A549 (cell line): ENCODE data around the gene EPYC. TPM values are rescaled to one million over a fixed set of nuclear protein-coding genes. Genes with fewer than 3 reads are reported as not detected.

Source experiments
- ATAC-seq, 2 experiments: fragments of 200-7000 bp in 1 of 2; fragments of >200 bp in 1 of 2; cut with Nextera tagmentation in 1 of 2; cut with Tn5 transposase in 1 of 2; 3 replicates each; pipeline versions ENCODE4 v1.8.0 to v1.9.1; 2018 to 2020; ENCODE audit warnings: mild to moderate bottlenecking in 1 of 2, moderate library complexity in 1 of 2
- CTCF ChIA-PET: fragments of 300-600 bp; sonication (Branson Sonifier 250); formaldehyde crosslinking; extraction: SDS; loops from one replicate; lab custom pipeline; 2021; ENCODE audit warnings: antibody characterized with exemption, inconsistent platforms; lab: Yijun Ruan, JAX
- POLR2A ChIA-PET: fragments of 350-600 bp; formaldehyde crosslinking; extraction: SDS; loops from one replicate; lab custom pipeline; 2021; ENCODE audit warnings: antibody characterized with exemption, inconsistent platforms; lab: Yijun Ruan, JAX
- DNase-seq, 2 experiments: peaks; one replicate each; pipeline versions ENCODE4 v3.0.0 to v3.0.0-alpha.2; 2011 to 2016; ENCODE audit warnings: low read depth in 1 of 2, low spot score in 1 of 2
- FAIRE-seq: peaks from 2 replicates; lab custom pipeline; 2011; peaks lifted over from hg19 to GRCh38; lab: Jason Lieb, UNC
- H3K27ac ChIP-seq, 2 experiments: fragments of >200 bp; sonication (Bioruptor Twin); formaldehyde crosslinking; 3 replicates each; pipeline ENCODE4 v1.5.1; 2016 to 2017
- H3K4me1 ChIP-seq: fragments of >200 bp; sonication (Bioruptor Twin); formaldehyde crosslinking; 3 replicates; pipeline ENCODE4 v1.6.1; 2016
- H3K4me2 ChIP-seq: fragments of >200 bp; sonication (Bioruptor Twin); formaldehyde crosslinking; 3 replicates; pipeline ENCODE4 v1.6.1; 2016
- H3K4me3 ChIP-seq: fragments of >200 bp; sonication (Bioruptor Twin); formaldehyde crosslinking; 3 replicates; pipeline ENCODE4 v1.5.1; 2016
- H3K9me3 ChIP-seq: fragments of >200 bp; sonication (Bioruptor Twin); formaldehyde crosslinking; 3 replicates; pipeline ENCODE4 v1.6.1; 2016
- BCL3 ChIP-seq: fragments of >200 bp; sonication (Bioruptor Twin); formaldehyde crosslinking; IDR thresholded peaks from 3 replicates; pipeline ENCODE4 v1.6.1; 2016
- BHLHE40 ChIP-seq: IDR thresholded peaks from 2 replicates; pipeline ENCODE4 v1.6.1; 2012; ENCODE audit warnings: low read depth, low read length, inconsistent platforms
- CHD2 ChIP-seq: fragments of 150-350 bp; IDR thresholded peaks from 2 replicates; pipeline ENCODE4 v1.6.1; 2014; ENCODE audit warnings: low read length; ENCODE audit not compliant: partially characterized antibody
- CTCF ChIP-seq: fragments of >200 bp; sonication (Bioruptor Twin); formaldehyde crosslinking; IDR thresholded peaks from 3 replicates; pipeline ENCODE4 v1.5.1; 2016
- E2F6 ChIP-seq: IDR thresholded peaks from 2 replicates; pipeline ENCODE4 v1.6.1; 2012; ENCODE audit warnings: low read depth, borderline replicate concordance
- ELK1 ChIP-seq: fragments of 150-350 bp; IDR thresholded peaks from 2 replicates; pipeline ENCODE4 v1.6.1; 2014; ENCODE audit warnings: low read depth, mild to moderate bottlenecking, low read length
- FOSB ChIP-seq: fragments of 250-450 bp; sonication (Bioruptor Pico); IDR thresholded peaks from 2 replicates; pipeline ENCODE4 v1.5.0; 2020; ENCODE audit warnings: mild to moderate bottlenecking, moderate library complexity
- FOXS1 ChIP-seq: fragments of 250-450 bp; sonication (Bioruptor Pico); IDR thresholded peaks from 2 replicates; pipeline ENCODE4 v1.5.0; 2020; ENCODE audit warnings: mild to moderate bottlenecking, moderate library complexity
- HDAC2 ChIP-seq: fragments of 200-600 bp; sonication (generic); IDR thresholded peaks from 2 replicates; pipeline ENCODE4 v1.6.1; 2016
- JUNB ChIP-seq: fragments of >200 bp; sonication (Bioruptor Twin); formaldehyde crosslinking; IDR thresholded peaks from 2 replicates; pipeline ENCODE4 v1.6.1; 2016
- KDM1A ChIP-seq: fragments of 200-600 bp; sonication (generic); IDR thresholded peaks from 2 replicates; pipeline ENCODE4 v1.6.1; 2016; ENCODE audit warnings: low read depth, mild to moderate bottlenecking
- MAX ChIP-seq: IDR thresholded peaks from 2 replicates; pipeline ENCODE4 v1.6.1; 2012
- NR3C1 ChIP-seq: fragments of >200 bp; sonication (Bioruptor Twin); formaldehyde crosslinking; IDR thresholded peaks from 3 replicates; pipeline ENCODE4 v1.6.1; 2017
- RAD21 ChIP-seq, 2 experiments: fragments of >200 bp in 1 of 2; sonication (Bioruptor Twin) in 1 of 2; formaldehyde crosslinking in 1 of 2; IDR thresholded peaks in 1 of 2; conservative IDR thresholded peaks in 1 of 2; 2 replicates in 1 of 2; 3 replicates in 1 of 2; pipeline ENCODE4 v1.6.1; 2012 to 2018; ENCODE audit warnings: inconsistent platforms in 1 of 2
- RCOR1 ChIP-seq: fragments of 150-350 bp; IDR thresholded peaks from 2 replicates; pipeline ENCODE4 v1.6.1; 2014; ENCODE audit warnings: antibody characterized with exemption, low read length, low read depth
- RFX5 ChIP-seq: fragments of 450-650 bp; IDR thresholded peaks from 2 replicates; pipeline ENCODE4 v1.7.1; 2014; ENCODE audit warnings: antibody characterized with exemption, mild to moderate bottlenecking, moderate library complexity
- RNF2 ChIP-seq: fragments of 200-600 bp; sonication (generic); IDR thresholded peaks from 2 replicates; pipeline ENCODE4 v1.6.1; 2016; ENCODE audit warnings: low read depth, mild to moderate bottlenecking, antibody characterized with exemption, moderate library complexity, borderline replicate concordance
- USF2 ChIP-seq: fragments of 450-650 bp; IDR thresholded peaks from 2 replicates; pipeline ENCODE4 v1.6.1; 2014; ENCODE audit warnings: antibody characterized with exemption
- WGBS: methylation state at CpG from one replicate; pipeline ENCODE4 v1.1.6; 2017; ENCODE audit errors: missing lambda C conversion rate; 5-methylcytosine and 5-hydroxymethylcytosine counted together
- polyA plus RNA-seq, 4 experiments: library from polyadenylated mRNA; depleted of rRNA in 3 of 4; stranded (reverse); fragments of >200 nt; fragmentation: RNase III in 1 of 4; extraction: RNeasy Plus Mini Kit Qiagen cat#74134 plus additional on column Dnase treatment in 1 of 4; gene quantifications; 2 replicates in 3 of 4; 3 replicates in 1 of 4; pipeline ENCODE4 v1.2.3, GENCODE V29; 2011 to 2017

EPYC gene
- polyA plus RNA-seq, 2 of the 4 experiments (the other 2 are of a cell fraction), result not detected

- H3K4me3 ChIP-seq, result no peak overlapping the region
- H3K4me2 ChIP-seq, result no peak overlapping the region
- no peaks in the 10 kb centered on the region for H3K4me1 ChIP-seq
- no peak for ATAC-seq
- no peak for FAIRE-seq
- CTCF ChIA-PET, result no interaction called here
- POLR2A ChIA-PET, result no interaction called here
- TF ChIP-seq FOXS1 (CRISPR knock-in tag) (no peak), KDM1A (no peak), RAD21 (conservative IDR thresholded peaks at IDR 0.05 in 1 of 2, IDR thresholded peaks at IDR 0.05 in 1 of 2) (no peak), CTCF (no peak), BHLHE40 (no peak), MAX (no peak)
- DNase-seq, result no peak
- no peak overlapping the region for H3K27ac ChIP-seq
- no peaks in the 10 kb centered on the region for H3K9me3 ChIP-seq
These were observed 88.3 kb downstream of the EPYC start for GRCh38 chr12:90916516-90916915.

- CTCF ChIA-PET, result no interaction called here
- no peak overlapping the region for H3K27ac ChIP-seq
- POLR2A ChIA-PET, result no interaction called here
- no peaks in the 10 kb centered on the region for H3K9me3 ChIP-seq
- no peak overlapping the region for H3K4me2 ChIP-seq
- no peaks in the 10 kb centered on the region for H3K4me1 ChIP-seq
- 0% methylated on average over 2 of the region's 2 CpGs for WGBS
- no peak overlapping the region for H3K4me3 ChIP-seq
- peak; percentile 65 for FAIRE-seq
- no peak for TF ChIP-seq RCOR1
- TF ChIP-seq USF2, result no peak
- TF ChIP-seq JUNB, result no peak
- TF ChIP-seq E2F6, result no peak
- no peak for TF ChIP-seq FOSB
- TF ChIP-seq NR3C1, result no peak
- TF ChIP-seq HDAC2, result no peak
- no peak for TF ChIP-seq ELK1
- no peak for TF ChIP-seq BCL3
- no peak for TF ChIP-seq CTCF
- TF ChIP-seq CHD2, result no peak
- no peak for TF ChIP-seq RNF2
- TF ChIP-seq RFX5, result no peak
- no peak for DNase-seq
- ATAC-seq, result no peak
These were observed 89.4 kb downstream of the EPYC start for GRCh38 chr12:90915353-90915752.

Other genes with a start within 250 kb of the EPYC start
- gene CCER1, start 49.8 kb downstream of the EPYC start, polyA plus RNA-seq (2011; rRNA removed), result not detected in 2 replicates
- gene CCER1, start 49.8 kb downstream of the EPYC start, polyA plus RNA-seq (2017; fragmentation: RNase III; extraction: RNeasy Plus Mini Kit Qiagen cat#74134 plus additional on column Dnase treatment), result not detected in 3 replicates
- not detected in 2 replicates for gene KERA, start 53.1 kb upstream of the EPYC start, polyA plus RNA-seq (2011; rRNA removed)
- not detected in 3 replicates for gene KERA, start 53.1 kb upstream of the EPYC start, polyA plus RNA-seq (2017; fragmentation: RNase III; extraction: RNeasy Plus Mini Kit Qiagen cat#74134 plus additional on column Dnase treatment)
- gene LUM, start 106.5 kb upstream of the EPYC start, polyA plus RNA-seq (2011; rRNA removed), result 1.9 and 2.4 TPM in 2 replicates
- 0.58 to 1.2 TPM (median 0.84 TPM) in 3 replicates for gene LUM, start 106.5 kb upstream of the EPYC start, polyA plus RNA-seq (2017; fragmentation: RNase III; extraction: RNeasy Plus Mini Kit Qiagen cat#74134 plus additional on column Dnase treatment)
- 0.29 and 1.0 TPM in 2 replicates for gene DCN, start 177.8 kb upstream of the EPYC start, polyA plus RNA-seq (2011; rRNA removed)
- not detected in 3 replicates for gene DCN, start 177.8 kb upstream of the EPYC start, polyA plus RNA-seq (2017; fragmentation: RNase III; extraction: RNeasy Plus Mini Kit Qiagen cat#74134 plus additional on column Dnase treatment)